Activated naive CD4-positive, alpha-beta T cell treated with anti-CD3 and anti-CD28 coated beads, Interleukin-2, amount 10 ng/mL, durations not matched to agents 7 days and 5 days (primary cell): ENCODE measurements around the gene AVPI1.

Source experiments
- CTCF ChIA-PET: fragments of 350-600 bp; sonication (Branson Sonifier 250); formaldehyde crosslinking; loops from one replicate; lab custom pipeline; 2021; ENCODE audit warnings: antibody characterized with exemption; lab: Charles Lee
- DNase-seq: peaks from one replicate; pipeline ENCODE4 v3.0.0-alpha.2; 2020
- H3K27ac Mint-ChIP-seq: one replicate; pipeline ENCODE4 v1.8.0; 2021; ENCODE audit warnings: mild to moderate bottlenecking, moderate library complexity, mixed read lengths
- H3K27me3 Mint-ChIP-seq: one replicate; pipeline ENCODE4 v1.8.0; 2021; ENCODE audit warnings: mild to moderate bottlenecking, mixed read lengths
- H3K36me3 Mint-ChIP-seq: one replicate; pipeline ENCODE4 v1.8.0; 2021; ENCODE audit warnings: mixed read lengths
- H3K4me1 Mint-ChIP-seq: one replicate; pipeline ENCODE4 v1.8.0; 2021; ENCODE audit warnings: mixed read lengths
- H3K4me3 Mint-ChIP-seq: one replicate; pipeline ENCODE4 v1.8.0; 2021; ENCODE audit warnings: mild to moderate bottlenecking, moderate library complexity, mixed read lengths
- H3K9me3 Mint-ChIP-seq: one replicate; pipeline ENCODE4 v1.8.0; 2021; ENCODE audit warnings: mixed read lengths

AVPI1 gene

GRCh38 chr10:97718659-97719142 lies 31.7 kb upstream of the AVPI1 start:
- DNase-seq, result no peak
- no peak overlapping the region for H3K4me3 Mint-ChIP-seq
- H3K36me3 Mint-ChIP-seq, result no peaks in the 10 kb centered on the region
- peaks cover 53% of the 10 kb centered on the region for H3K27me3 Mint-ChIP-seq
- H3K9me3 Mint-ChIP-seq, result no peaks in the 10 kb centered on the region
- H3K27ac Mint-ChIP-seq, result no peak overlapping the region
- H3K4me1 Mint-ChIP-seq, result peaks cover 9% of the 10 kb centered on the region
- CTCF ChIA-PET, result interaction anchor here (0.7 to 2.6 kb wide), 4 partner anchors 10 to 524 kb away, joined by 3 to 12 read pairs (median 3); no protein-coding TSS in a partner anchor

GRCh38 chr10:97718178-97718577 lies 31.1 kb upstream of the AVPI1 start:
- H3K4me3 Mint-ChIP-seq, result no peak overlapping the region
- peaks cover 57% of the 10 kb centered on the region for H3K27me3 Mint-ChIP-seq
- no peak overlapping the region for H3K27ac Mint-ChIP-seq
- no peaks in the 10 kb centered on the region for H3K36me3 Mint-ChIP-seq
- H3K4me1 Mint-ChIP-seq, result peaks cover 9% of the 10 kb centered on the region
- H3K9me3 Mint-ChIP-seq, result no peaks in the 10 kb centered on the region
- no peak for DNase-seq
- CTCF ChIA-PET, result interaction anchor here (0.7 to 2.6 kb wide), 4 partner anchors 9 to 524 kb away, joined by 3 to 12 read pairs (median 4); no protein-coding TSS in a partner anchor

- Mint-ChIP-seq H3K4me3 (no peak overlapping the region), H3K27ac (no peak overlapping the region), H3K9me3 (no peaks in the 10 kb centered on the region), H3K4me1 (peaks cover 14% of the 10 kb centered on the region), H3K27me3 (peaks cover 62% of the 10 kb centered on the region), H3K36me3 (no peaks in the 10 kb centered on the region)
- CTCF ChIA-PET, result interaction anchor here (0.6 to 2.6 kb wide), 7 partner anchors 9 to 191 kb away, joined by 3 to 12 read pairs (median 5); no protein-coding TSS in a partner anchor
- no peak for DNase-seq
Observed at GRCh38 chr10:97717627-97718026, 30.6 kb upstream of the AVPI1 start.

GRCh38 chr10:97715259-97715874 lies 28.3 kb upstream of the AVPI1 start:
- CTCF ChIA-PET, result interaction anchor here (1.1 to 14.9 kb wide), 3 partner anchors 15 to 18 kb away, joined by 3 to 402 read pairs (median 6); partner anchors contain the start of gene ZFYVE27
- Mint-ChIP-seq H3K27ac (no peak overlapping the region), H3K4me1 (peaks cover 17% of the 10 kb centered on the region), H3K36me3 (no peaks in the 10 kb centered on the region), H3K9me3 (no peaks in the 10 kb centered on the region), H3K27me3 (peaks cover 77% of the 10 kb centered on the region), H3K4me3 (peak overlapping the region; percentile 100)
- DNase-seq, result no peak

GRCh38 chr10:97714401-97715258 lies 27.6 kb upstream of the AVPI1 start:
- CTCF ChIA-PET, result interaction anchor here (1.1 to 14.9 kb wide), 3 partner anchors 13 to 17 kb away, joined by 3 to 402 read pairs (median 19); partner anchors contain the start of gene ZFYVE27
- Mint-ChIP-seq H3K36me3 (no peaks in the 10 kb centered on the region), H3K9me3 (no peaks in the 10 kb centered on the region), H3K27ac (no peak overlapping the region), H3K4me1 (peaks cover 17% of the 10 kb centered on the region), H3K4me3 (peak overlapping the region; percentile 100), H3K27me3 (peaks cover 84% of the 10 kb centered on the region)
- peak; percentile 24 for DNase-seq

- peak overlapping the region; percentile 100 for H3K4me3 Mint-ChIP-seq
- H3K27me3 Mint-ChIP-seq, result peaks cover 91% of the 10 kb centered on the region
- H3K9me3 Mint-ChIP-seq, result no peaks in the 10 kb centered on the region
- no peaks in the 10 kb centered on the region for H3K36me3 Mint-ChIP-seq
- peak; percentile 71 for DNase-seq
- H3K27ac Mint-ChIP-seq, result peak overlapping the region; percentile 84
- peaks cover 17% of the 10 kb centered on the region for H3K4me1 Mint-ChIP-seq
- CTCF ChIA-PET, result interaction anchor here (1.1 to 14.9 kb wide), 3 partner anchors 12 to 17 kb away, joined by 3 to 402 read pairs (median 19); partner anchors contain the start of gene ZFYVE27
Observed at GRCh38 chr10:97713826-97714400, 26.9 kb upstream of the AVPI1 start.

GRCh38 chr10:97713339-97713825 lies 26.3 kb upstream of the AVPI1 start, which contains the start of gene MARVELD1:
Gene MARVELD1 (plus strand): TSS chr10:97713730. CDS start chr10:97713877, 147 bp downstream.
- CTCF ChIA-PET, result interaction anchor here (2.5 to 14.9 kb wide), 3 partner anchors 12 to 36 kb away, joined by 9 to 402 read pairs (median 19); partner anchors contain the start of gene ZFYVE27
- Mint-ChIP-seq H3K4me1 (peaks cover 17% of the 10 kb centered on the region), H3K9me3 (no peaks in the 10 kb centered on the region), H3K4me3 (peak within 1 kb of the TSS; percentile 100), H3K36me3 (no peaks in the 10 kb centered on the region), H3K27ac (peak within 1 kb of the TSS; percentile 84), H3K27me3 (peaks cover 86% of the 10 kb centered on the region)
- peak; percentile 31 for DNase-seq

GRCh38 chr10:97711640-97712572 lies 24.9 kb upstream of the AVPI1 start:
- Mint-ChIP-seq H3K27me3 (peaks cover 80% of the 10 kb centered on the region), H3K36me3 (no peaks in the 10 kb centered on the region), H3K4me3 (peak overlapping the region; percentile 46), H3K9me3 (no peaks in the 10 kb centered on the region), H3K4me1 (peaks cover 17% of the 10 kb centered on the region), H3K27ac (no peak overlapping the region)
- no peak for DNase-seq
- CTCF ChIA-PET, result interaction anchor here (1.5 to 14.9 kb wide), 5 partner anchors 10 to 35 kb away, joined by 3 to 402 read pairs (median 19); partner anchors contain the start of genes AVPI1 and ZFYVE27

- H3K4me3 Mint-ChIP-seq, result no peak overlapping the region
- DNase-seq, result peak; percentile 64
- no peaks in the 10 kb centered on the region for H3K36me3 Mint-ChIP-seq
- no peak overlapping the region for H3K27ac Mint-ChIP-seq
- H3K9me3 Mint-ChIP-seq, result no peaks in the 10 kb centered on the region
- CTCF ChIA-PET, result interaction anchor here (0.5 to 14.9 kb wide), 14 partner anchors 8 to 161 kb away, joined by 3 to 402 read pairs (median 8); partner anchors contain the start of genes AVPI1 and ZFYVE27
- H3K4me1 Mint-ChIP-seq, result peaks cover 10% of the 10 kb centered on the region
- peaks cover 63% of the 10 kb centered on the region for H3K27me3 Mint-ChIP-seq
Observed at GRCh38 chr10:97708976-97709946, 22.2 kb upstream of the AVPI1 start.

GRCh38 chr10:97708167-97708566 lies 21.1 kb upstream of the AVPI1 start:
- Mint-ChIP-seq H3K4me1 (peaks cover 8% of the 10 kb centered on the region), H3K27ac (no peak overlapping the region), H3K4me3 (no peak overlapping the region), H3K9me3 (no peaks in the 10 kb centered on the region), H3K27me3 (peaks cover 63% of the 10 kb centered on the region), H3K36me3 (no peaks in the 10 kb centered on the region)
- CTCF ChIA-PET, result interaction anchor here (0.8 to 14.9 kb wide), 7 partner anchors 10 to 162 kb away, joined by 3 to 402 read pairs (median 12); partner anchors contain the start of genes AVPI1 and ZFYVE27
- DNase-seq, result no peak

GRCh38 chr10:97707134-97707861 lies 20.3 kb upstream of the AVPI1 start:
- Mint-ChIP-seq H3K27ac (no peak overlapping the region), H3K36me3 (no peaks in the 10 kb centered on the region), H3K4me1 (peaks cover 3% of the 10 kb centered on the region), H3K9me3 (no peaks in the 10 kb centered on the region), H3K4me3 (no peak overlapping the region), H3K27me3 (peaks cover 57% of the 10 kb centered on the region)
- no peak for DNase-seq
- CTCF ChIA-PET, result interaction anchor here (0.6 to 14.9 kb wide), 5 partner anchors 10 to 39 kb away, joined by 3 to 402 read pairs (median 5); partner anchors contain the start of gene ZFYVE27
